Stomach (tissue), 9 donors: ENCODE measurements around the gene TNFRSF1B. TPM values are rescaled to one million over a fixed set of nuclear protein-coding genes. Genes with fewer than 3 reads are reported as not detected.

Experiments
- DNase-seq, 2 donors: peaks; one replicate each; pipeline versions ENCODE4 v3.0.0 to v3.0.0-alpha.2; 2013 to 2019
- H3K27ac ChIP-seq, 5 donors: fragments of 200-600 bp in 4 of 5; sonication (generic) in 4 of 5; one replicate each; pipeline ENCODE4 v1.5.1; 2013 to 2019; ENCODE audit warnings: mild to moderate bottlenecking in 1 of 5, moderate library complexity in 1 of 5
- H3K27me3 ChIP-seq, 3 donors: fragments of 200-600 bp; sonication (generic); one replicate each; pipeline ENCODE4 v1.5.1; 2017 to 2019; ENCODE audit warnings: mixed run types in 1 of 3
- H3K36me3 ChIP-seq, 4 donors: fragments of 200-600 bp; sonication (generic); 1 replicate in 3 of 4; 2 replicates in 1 of 4; pipeline ENCODE4 v1.5.1; 2016 to 2019
- H3K4me1 ChIP-seq, 4 donors: fragments of 200-600 bp; sonication (generic); one replicate each; pipeline ENCODE4 v1.5.1; 2016 to 2019
- H3K4me3 ChIP-seq, 4 donors: fragments of 200-600 bp; sonication (generic) in 3 of 4; one replicate each; pipeline ENCODE4 v1.5.1; 2016 to 2019; ENCODE audit warnings: mild to moderate bottlenecking in 1 of 4
- H3K9me3 ChIP-seq, 4 donors: fragments of 200-600 bp; sonication (generic); one replicate each; pipeline ENCODE4 v1.5.1; 2016 to 2019
- CTCF ChIP-seq, 7 experiments: fragments of 450-650 bp in 4 of 7; fragments of 200-600 bp in 3 of 7; sonication (generic) in 3 of 7; IDR thresholded peaks; one replicate each; pipeline ENCODE4 v1.5.1; 2016 to 2019; ENCODE audit warnings: antibody characterized with exemption in 7 of 7, control low read depth in 2 of 7, mild to moderate bottlenecking in 1 of 7
- EP300 ChIP-seq: sonication (generic); formaldehyde crosslinking; IDR thresholded peaks from one replicate; pipeline ENCODE4 v1.6.1; 2017; ENCODE audit warnings: antibody characterized with exemption
- POLR2A ChIP-seq, 4 donors: fragments of 450-650 bp; IDR thresholded peaks; one replicate each; pipeline ENCODE4 v1.6.1; 2016; ENCODE audit warnings: antibody characterized with exemption in 4 of 4, control low read depth in 2 of 4, mild to moderate bottlenecking in 1 of 4, moderate library complexity in 1 of 4
- POLR2AphosphoS5 ChIP-seq, 3 donors: sonication (generic); formaldehyde crosslinking; IDR thresholded peaks; one replicate each; pipeline ENCODE4 v1.6.1; 2016; ENCODE audit warnings: antibody characterized with exemption in 3 of 3
- WGBS, 5 donors: extraction: QIAGEN DNeasy Blood & Tissue Kit in 3 of 5; methylation state at CpG; one replicate each; pipeline versions ENCODE4 v1.1.5 to v1.1.7; 2013 to 2018; 5-methylcytosine and 5-hydroxymethylcytosine counted together
- intact Hi-C: fragments of 100-400 bp; cut with DNase I; formaldehyde crosslinking; loops from one replicate; pipeline ENCODE4 v1.15.1; 2023; ENCODE audit warnings: low total_unique reads
- polyA plus RNA-seq, 3 donors: library from polyadenylated mRNA; stranded (reverse); fragments of 200-250 nt; gene quantifications; one replicate each; pipeline ENCODE4 v1.2.3, GENCODE V29; 2013
- total RNA-seq, 5 donors: library from RNA; depleted of rRNA; stranded (reverse); fragments of >200 nt; gene quantifications; one replicate each; pipeline versions ENCODE4 v1.1.0 to v1.2.3, GENCODE V29; 2014 to 2016
- donor health status: healthy with polysubstance abuse.
- donor health status: Bipolar disorder and iron deficiency.
- donor health status: healthy.

The TNFRSF1B gene
- total and polyA plus RNA-seq, 8 donors: 5.4 to 24.3 (median 11.5) TPM

- WGBS, 5 donors: 67 to 84% (median 72%) methylated on average over 5 of the region's 5 CpGs
- peaks cover 21 to 88% (median 58%) of the 10 kb centered on the region in 4 donors for H3K4me1 ChIP-seq
- TF ChIP-seq CTCF (IDR thresholded peaks at IDR 0.05) (no peak), EP300 (no peak), POLR2AphosphoS5 (IDR thresholded peaks at IDR 0.05) (no peak), POLR2A (IDR thresholded peaks at IDR 0.05) (no peak)
- intact Hi-C loops: no loop called here
- no peak for DNase-seq
- H3K9me3 ChIP-seq: no peaks in the 10 kb centered on the region
- H3K4me3 ChIP-seq: no peak overlapping the region
- H3K27me3 ChIP-seq: peaks cover 0 to 7% (median 0%) of the 10 kb centered on the region in 3 donors
- H3K27ac ChIP-seq: no peak overlapping the region
- H3K36me3 ChIP-seq: no peaks in the 10 kb centered on the region
Observed at GRCh38 chr1:12164210-12164609, 2.6 kb upstream of the TNFRSF1B start.

- H3K9me3 ChIP-seq: no peaks in the 10 kb centered on the region
- no peak for TF ChIP-seq CTCF (IDR thresholded peaks at IDR 0.05)
- no peak for TF ChIP-seq POLR2AphosphoS5 (IDR thresholded peaks at IDR 0.05)
- TF ChIP-seq POLR2A (IDR thresholded peaks at IDR 0.05): no peak
- TF ChIP-seq EP300: no peak
- H3K36me3 ChIP-seq: peaks cover 0 to 5% (median 0%) of the 10 kb centered on the region in 4 donors
- H3K27me3 ChIP-seq: peaks cover 0 to 7% (median 0%) of the 10 kb centered on the region in 3 donors
- intact Hi-C loops: no loop called here
- peaks cover 30 to 90% (median 69%) of the 10 kb centered on the region in 4 donors for H3K4me1 ChIP-seq
- WGBS, 5 donors: 85 to 96% (median 91%) methylated on average over 3 to 4 of the region's 4 CpGs
- H3K4me3 ChIP-seq: no peak overlapping the region
- H3K27ac ChIP-seq: no peak overlapping the region
- no peak for DNase-seq
Observed at GRCh38 chr1:12165342-12165741, 1.4 kb upstream of the TNFRSF1B start.

GRCh38 chr1:12167493-12168429 is 970 bp downstream of the TNFRSF1B start:
- intact Hi-C loops: no loop called here
- no peaks in the 10 kb centered on the region for H3K9me3 ChIP-seq
- H3K4me3 ChIP-seq: peak overlapping the region; percentile 71 to 93 (median 86)
- peak overlapping the region; percentile 74 to 93 (median 88) for H3K27ac ChIP-seq
- H3K4me1 ChIP-seq: peaks cover 17 to 87% (median 60%) of the 10 kb centered on the region in 4 donors
- DNase-seq: no peak
- H3K36me3 ChIP-seq: peaks cover 0 to 5% (median 0%) of the 10 kb centered on the region in 4 donors
- 29 to 46% (median 41%) methylated on average over 31 to 33 of the region's 33 CpGs for WGBS, 5 donors
- peaks cover 0 to 7% (median 0%) of the 10 kb centered on the region in 3 donors for H3K27me3 ChIP-seq
- TF ChIP-seq CTCF (IDR thresholded peaks at IDR 0.05) (no peak), POLR2A (IDR thresholded peaks at IDR 0.05) (no peak), POLR2AphosphoS5 (IDR thresholded peaks at IDR 0.05) (no peak), EP300 (no peak)

DNA sequence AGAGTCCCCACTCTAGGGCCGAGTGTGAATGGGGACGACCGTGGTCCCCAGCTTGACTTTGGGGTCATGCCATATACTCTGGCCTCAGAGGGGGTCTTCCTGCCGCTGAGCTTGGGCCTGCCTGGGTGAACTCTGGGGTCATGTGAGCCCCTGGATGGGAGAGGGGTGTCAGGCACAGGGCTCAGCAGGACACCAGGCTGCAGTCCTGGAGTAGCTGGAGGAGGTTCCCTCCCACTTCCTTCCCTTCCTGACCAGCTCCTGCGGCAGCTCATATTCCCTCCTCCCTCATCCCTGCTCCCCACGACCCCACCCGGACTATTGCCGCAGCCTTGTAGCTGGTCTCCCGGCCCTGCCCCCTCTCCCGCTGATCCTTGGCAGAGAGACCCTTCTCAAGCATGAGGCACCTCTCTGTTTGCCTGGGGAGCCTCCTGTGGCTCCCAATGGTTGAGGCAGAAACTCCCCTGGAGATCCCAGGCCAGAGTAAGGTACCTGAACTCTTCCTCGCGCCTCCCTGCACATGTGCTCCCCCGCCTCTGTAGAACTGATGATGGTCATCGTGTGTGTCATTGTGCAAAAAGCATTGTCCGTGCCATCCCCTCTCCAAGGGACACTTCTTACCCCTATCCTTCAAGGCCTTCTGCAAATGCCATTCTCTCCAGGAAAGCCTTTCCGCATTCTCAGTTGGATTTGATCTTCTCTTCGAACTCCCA is 1.8 kb downstream of the TNFRSF1B start:
- H3K36me3 ChIP-seq: peaks cover 0 to 5% (median 0%) of the 10 kb centered on the region in 4 donors
- H3K4me1 ChIP-seq: peaks cover 17 to 87% (median 60%) of the 10 kb centered on the region in 4 donors
- intact Hi-C loops: no loop called here
- peak overlapping the region; percentile 71 to 93 (median 86) for H3K4me3 ChIP-seq
- H3K27ac ChIP-seq: peak overlapping the region; percentile 26 to 93 (median 88)
- DNase-seq: no peak
- 60 to 79% (median 67%) methylated on average over 11 to 17 of the region's 17 CpGs for WGBS, 5 donors
- H3K27me3 ChIP-seq: peaks cover 0 to 7% (median 0%) of the 10 kb centered on the region in 3 donors
- no peaks in the 10 kb centered on the region for H3K9me3 ChIP-seq
- TF ChIP-seq CTCF (IDR thresholded peaks at IDR 0.05) (no peak), POLR2A (IDR thresholded peaks at IDR 0.05) (no peak), EP300 (no peak), POLR2AphosphoS5 (IDR thresholded peaks at IDR 0.05) (no peak)
